NB4 (cell line): ENCODE data around the gene PRPF19.

ENCODE experiments used
- CTCF ChIP-seq: IDR thresholded peaks from one replicate; pipeline ENCODE4 v1.5.1; 2012; ENCODE audit warnings: low read depth, low read length
- MAX ChIP-seq: IDR thresholded peaks from 2 replicates; pipeline ENCODE4 v1.6.1; 2011; ENCODE audit warnings: low read depth, low read length
- POLR2A ChIP-seq: IDR thresholded peaks from 2 replicates; pipeline ENCODE4 v1.6.1; 2011; ENCODE audit warnings: mild to moderate bottlenecking; ENCODE audit not compliant: insufficient read length; ENCODE audit errors: extremely low read depth

GRCh38 chr11:60939301-60939700, 32.9 kb upstream of the PRPF19 start:
- no peak for TF ChIP-seq CTCF
- no peak for TF ChIP-seq MAX
- no peak for TF ChIP-seq POLR2A
